Measurements from ENCODE around the gene TLR7.

The TLR7 gene

GRCh38 chrX:12820737-12821136, 46.1 kb upstream of the TLR7 start:
- no peaks in the 10 kb centered on the region for H3F3A ChIP-seq (ENCODE audit: low read depth)
- no peak overlapping the region for H2AFZ ChIP-seq (ENCODE audit: low read length)
- H3K27me3 ChIP-seq (ENCODE audit: insufficient read depth, low read length, poor library complexity, severe bottlenecking) = no peaks in the 10 kb centered on the region
- H3K4me3 ChIP-seq (ENCODE audit: low read length, poor library complexity, severe bottlenecking) = no peak overlapping the region
- H3K9me3 ChIP-seq (ENCODE audit: insufficient read depth, low read depth, low read length) = no peaks in the 10 kb centered on the region
- H4K20me1 ChIP-seq (ENCODE audit: insufficient read depth, low read length, poor library complexity, severe bottlenecking) = no peaks in the 10 kb centered on the region
- H3K9me2 ChIP-seq (replicated peaks; ENCODE audit: low read depth, low read length) = no peaks in the 10 kb centered on the region
- H3K9ac ChIP-seq (ENCODE audit: low read depth, low read length, poor library complexity, severe bottlenecking) = no peak overlapping the region
- no peak overlapping the region for H3K4me2 ChIP-seq (ENCODE audit: low read depth, low read length, poor library complexity, severe bottlenecking)
- peaks cover 38% of the 10 kb centered on the region; the same call in 1 of the 2 replicates for H3K36me3 ChIP-seq (ENCODE audit: insufficient read depth, low read length)
- H3K79me2 ChIP-seq (ENCODE audit: insufficient read depth, low read length) = no peaks in the 10 kb centered on the region
- no peaks in the 10 kb centered on the region for H3K4me1 ChIP-seq (ENCODE audit: insufficient read depth, low read length, poor library complexity, severe bottlenecking)
- no peak for TF ChIP-seq CTCF (conservative IDR thresholded peaks at IDR 0.05; ENCODE audit: low read length)
- no peak for TF ChIP-seq EZH2phosphoT487 (IDR thresholded peaks at IDR 0.05; ENCODE audit: borderline replicate concordance)

- H3K36me3 ChIP-seq (ENCODE audit: insufficient read depth, low read length) = peaks cover 38% of the 10 kb centered on the region; the same call in 1 of the 2 replicates
- H4K20me1 ChIP-seq (ENCODE audit: insufficient read depth, low read length, poor library complexity, severe bottlenecking) = no peaks in the 10 kb centered on the region
- H3K4me3 ChIP-seq (ENCODE audit: low read length, poor library complexity, severe bottlenecking) = no peak overlapping the region
- no peaks in the 10 kb centered on the region for H3K27me3 ChIP-seq (ENCODE audit: insufficient read depth, low read length, poor library complexity, severe bottlenecking)
- H3K9me2 ChIP-seq (replicated peaks; ENCODE audit: low read depth, low read length) = no peaks in the 10 kb centered on the region
- TF ChIP-seq CTCF (conservative IDR thresholded peaks at IDR 0.05; ENCODE audit: low read length) = no peak
- no peak for TF ChIP-seq EZH2phosphoT487 (IDR thresholded peaks at IDR 0.05; ENCODE audit: borderline replicate concordance)
- no peaks in the 10 kb centered on the region for H3F3A ChIP-seq (ENCODE audit: low read depth)
- H2AFZ ChIP-seq (ENCODE audit: low read length) = no peak overlapping the region
- H3K4me1 ChIP-seq (ENCODE audit: insufficient read depth, low read length, poor library complexity, severe bottlenecking) = no peaks in the 10 kb centered on the region
- no peaks in the 10 kb centered on the region for H3K9me3 ChIP-seq (ENCODE audit: insufficient read depth, low read depth, low read length)
- H3K4me2 ChIP-seq (ENCODE audit: low read depth, low read length, poor library complexity, severe bottlenecking) = no peak overlapping the region
- no peaks in the 10 kb centered on the region for H3K79me2 ChIP-seq (ENCODE audit: insufficient read depth, low read length)
- H3K9ac ChIP-seq (ENCODE audit: low read depth, low read length, poor library complexity, severe bottlenecking) = no peak overlapping the region
Observed at GRCh38 chrX:12824944-12825343, 41.9 kb upstream of the TLR7 start.

GRCh38 chrX:12825801-12826200, 41.1 kb upstream of the TLR7 start:
- no peak overlapping the region for H3K4me3 ChIP-seq (ENCODE audit: low read length, poor library complexity, severe bottlenecking)
- TF ChIP-seq CTCF (conservative IDR thresholded peaks at IDR 0.05; ENCODE audit: low read length) (no peak), EZH2phosphoT487 (IDR thresholded peaks at IDR 0.05; ENCODE audit: borderline replicate concordance) (no peak)
- H3K9me3 ChIP-seq (ENCODE audit: insufficient read depth, low read depth, low read length) = no peaks in the 10 kb centered on the region
- no peak overlapping the region for H3K4me2 ChIP-seq (ENCODE audit: low read depth, low read length, poor library complexity, severe bottlenecking)
- no peaks in the 10 kb centered on the region for H3K9me2 ChIP-seq (replicated peaks; ENCODE audit: low read depth, low read length)
- H3K36me3 ChIP-seq (ENCODE audit: insufficient read depth, low read length) = peaks cover 32% of the 10 kb centered on the region; the same call in 1 of the 2 replicates
- H4K20me1 ChIP-seq (ENCODE audit: insufficient read depth, low read length, poor library complexity, severe bottlenecking) = no peaks in the 10 kb centered on the region
- no peak overlapping the region for H2AFZ ChIP-seq (ENCODE audit: low read length)
- H3K27me3 ChIP-seq (ENCODE audit: insufficient read depth, low read length, poor library complexity, severe bottlenecking) = no peaks in the 10 kb centered on the region
- no peaks in the 10 kb centered on the region for H3K4me1 ChIP-seq (ENCODE audit: insufficient read depth, low read length, poor library complexity, severe bottlenecking)
- no peaks in the 10 kb centered on the region for H3K79me2 ChIP-seq (ENCODE audit: insufficient read depth, low read length)
- H3F3A ChIP-seq (ENCODE audit: low read depth) = no peaks in the 10 kb centered on the region
- no peak overlapping the region for H3K9ac ChIP-seq (ENCODE audit: low read depth, low read length, poor library complexity, severe bottlenecking)

Data from Loucy (cell line).